ENCODE data around the gene INTS1.

DNA sequence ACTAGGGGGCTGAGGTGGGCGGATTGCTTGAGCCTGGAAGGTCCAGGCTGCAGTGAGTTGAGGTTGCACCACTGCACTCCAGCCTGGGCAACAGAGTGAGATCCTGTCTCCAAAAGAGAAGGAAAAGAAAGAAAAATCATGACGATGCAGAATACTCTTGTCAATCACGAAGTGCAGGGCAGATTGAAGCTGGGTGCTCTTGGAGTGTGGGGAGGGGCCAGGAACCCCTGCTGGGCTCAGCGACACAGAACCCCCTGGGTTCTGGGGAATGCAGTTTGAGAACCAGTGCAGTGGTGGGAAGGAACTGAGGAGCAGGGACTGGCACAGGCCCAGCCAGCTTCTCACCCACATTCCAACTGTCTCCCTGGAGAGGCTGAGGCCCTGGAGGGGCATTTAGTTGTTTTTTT is 10.8 kb upstream of the INTS1 start:
- TF ChIP-seq, protein P1, sequence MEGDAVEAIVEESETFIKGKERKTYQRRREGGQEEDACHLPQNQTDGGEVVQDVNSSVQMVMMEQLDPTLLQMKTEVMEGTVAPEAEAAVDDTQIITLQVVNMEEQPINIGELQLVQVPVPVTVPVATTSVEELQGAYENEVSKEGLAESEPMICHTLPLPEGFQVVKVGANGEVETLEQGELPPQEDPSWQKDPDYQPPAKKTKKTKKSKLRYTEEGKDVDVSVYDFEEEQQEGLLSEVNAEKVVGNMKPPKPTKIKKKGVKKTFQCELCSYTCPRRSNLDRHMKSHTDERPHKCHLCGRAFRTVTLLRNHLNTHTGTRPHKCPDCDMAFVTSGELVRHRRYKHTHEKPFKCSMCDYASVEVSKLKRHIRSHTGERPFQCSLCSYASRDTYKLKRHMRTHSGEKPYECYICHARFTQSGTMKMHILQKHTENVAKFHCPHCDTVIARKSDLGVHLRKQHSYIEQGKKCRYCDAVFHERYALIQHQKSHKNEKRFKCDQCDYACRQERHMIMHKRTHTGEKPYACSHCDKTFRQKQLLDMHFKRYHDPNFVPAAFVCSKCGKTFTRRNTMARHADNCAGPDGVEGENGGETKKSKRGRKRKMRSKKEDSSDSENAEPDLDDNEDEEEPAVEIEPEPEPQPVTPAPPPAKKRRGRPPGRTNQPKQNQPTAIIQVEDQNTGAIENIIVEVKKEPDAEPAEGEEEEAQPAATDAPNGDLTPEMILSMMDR (IDR thresholded peaks at IDR 0.05; ENCODE audit: low read length) = no peak
- TF ChIP-seq EZH2 (IDR thresholded peaks at IDR 0.05; ENCODE audit: borderline replicate concordance, low read length) = no peak

All from OCI-LY1 (cell line).